ENCODE data around the gene PSMG2.

- TF ChIP-seq CTCF (IDR thresholded peaks at IDR 0.05) (no peak), POLR2A (IDR thresholded peaks at IDR 0.05) (no peak)
Observed at GRCh38 chr18:12751503-12751884, 48.7 kb downstream of the PSMG2 start.

Data from body of pancreas (tissue), 4 donors.